Stimulated activated CD8-positive, alpha-beta memory T cell treated with anti-CD3 and anti-CD28 coated beads, Interleukin-12 subunit alpha, Interleukin-12 subunit beta, amount 100 ng/mL, for 1 hour (primary cell): ENCODE results near the gene CTSZ.
"Not testable (repeated sequence)": the region's sequence is repeated elsewhere in the genome, so short reads cannot be mapped to it uniquely, and the experiment has no call there.

ENCODE experiments used
- DNase-seq: peaks from one replicate; pipeline ENCODE4 v3.0.0-alpha.2; 2020; ENCODE audit warnings: low read depth

CTSZ gene

DNA sequence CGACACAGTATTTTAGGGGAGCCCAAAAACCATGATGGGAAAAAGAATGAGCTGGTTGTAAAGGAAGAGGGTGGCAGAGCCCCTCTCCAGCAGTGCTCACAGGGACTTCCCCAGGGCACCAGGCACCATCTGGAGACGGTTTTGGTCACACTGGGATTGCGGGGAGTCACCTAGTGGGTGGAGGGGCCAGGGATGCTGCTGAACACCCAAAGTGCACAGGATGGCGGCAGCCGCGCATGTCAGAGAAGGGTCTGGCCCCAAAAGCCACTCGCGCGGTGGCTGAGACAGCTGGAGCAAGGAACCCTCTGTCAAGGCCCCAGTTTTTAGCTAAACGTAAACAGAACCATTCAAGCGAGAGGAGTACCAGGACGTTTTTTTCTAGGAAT lies 10.8 kb downstream of the CTSZ start:
- no peak for DNase-seq

DNA sequence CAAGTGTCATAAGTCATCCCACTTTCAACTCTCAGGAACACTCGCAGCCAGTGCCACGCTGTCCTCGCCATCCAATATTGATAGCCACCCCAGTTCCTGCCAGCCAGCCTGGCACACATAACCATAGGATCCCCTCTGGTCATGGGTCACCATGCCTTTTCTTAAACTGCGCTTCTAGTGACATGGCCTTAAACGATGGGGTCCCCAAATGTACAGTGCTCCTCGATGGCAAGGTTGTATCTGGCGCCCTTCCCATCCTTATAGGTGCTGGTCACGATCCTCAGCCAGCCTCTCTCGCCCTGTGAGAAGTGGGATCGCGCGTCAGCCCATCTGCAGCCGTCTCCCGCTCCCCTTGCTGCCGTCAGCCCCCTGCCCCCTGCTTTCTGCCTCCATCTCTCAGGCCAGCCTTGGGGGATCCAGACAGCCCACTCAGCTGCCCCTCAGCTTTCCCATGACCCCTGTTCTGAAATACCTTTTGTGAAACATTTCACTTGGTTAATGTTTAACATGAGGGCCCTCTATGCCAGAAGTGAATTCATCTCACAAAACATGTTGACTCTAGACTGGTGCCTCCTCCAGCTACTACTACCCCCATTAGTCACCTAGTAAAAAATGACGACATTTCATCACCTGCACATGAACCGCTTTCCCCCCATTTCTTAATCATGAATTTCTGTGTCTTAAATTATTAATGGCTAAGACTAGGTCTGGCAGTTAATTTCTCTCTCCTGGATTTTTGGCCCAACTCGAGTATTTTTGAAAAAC lies 11.4 kb downstream of the CTSZ start:
- DNase-seq = no peak

DNA sequence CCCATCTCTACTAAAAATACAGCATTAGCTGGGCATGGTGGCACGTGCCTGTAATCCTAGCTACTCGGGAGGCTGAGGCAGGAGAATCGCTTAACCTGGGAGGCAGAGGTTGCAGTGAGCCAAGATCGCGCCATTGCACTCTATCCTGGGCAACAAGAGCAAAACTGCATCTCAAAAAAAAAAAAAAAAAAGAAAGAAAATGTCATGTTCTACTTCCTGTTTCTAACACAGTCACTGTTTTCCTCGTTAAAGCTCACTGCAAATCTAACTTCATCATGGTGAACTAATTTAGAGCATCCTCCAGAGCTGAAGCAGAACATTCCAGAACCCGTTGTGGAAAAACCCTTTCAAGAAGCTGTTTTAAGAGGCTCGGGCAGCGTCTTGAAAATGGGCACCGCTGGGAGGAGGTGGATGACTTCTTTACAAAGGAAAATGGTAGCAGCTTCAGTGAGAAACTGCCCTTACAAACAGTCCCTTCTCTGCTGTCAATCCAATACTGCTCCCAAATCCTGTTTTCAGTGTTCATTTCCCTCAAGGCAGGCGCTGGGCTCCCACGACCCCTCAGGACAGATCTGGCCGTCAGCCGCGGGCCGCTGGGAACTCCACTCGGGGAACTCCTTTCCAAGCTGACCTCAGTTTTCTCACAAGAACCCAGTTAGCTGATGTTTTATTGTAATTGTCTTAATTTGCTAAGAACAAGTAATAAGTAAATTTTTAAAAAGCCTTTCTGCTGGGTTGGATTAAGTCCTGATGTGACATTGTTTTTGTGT lies 12.5 kb downstream of the CTSZ start:
- DNase-seq = no peak

DNA sequence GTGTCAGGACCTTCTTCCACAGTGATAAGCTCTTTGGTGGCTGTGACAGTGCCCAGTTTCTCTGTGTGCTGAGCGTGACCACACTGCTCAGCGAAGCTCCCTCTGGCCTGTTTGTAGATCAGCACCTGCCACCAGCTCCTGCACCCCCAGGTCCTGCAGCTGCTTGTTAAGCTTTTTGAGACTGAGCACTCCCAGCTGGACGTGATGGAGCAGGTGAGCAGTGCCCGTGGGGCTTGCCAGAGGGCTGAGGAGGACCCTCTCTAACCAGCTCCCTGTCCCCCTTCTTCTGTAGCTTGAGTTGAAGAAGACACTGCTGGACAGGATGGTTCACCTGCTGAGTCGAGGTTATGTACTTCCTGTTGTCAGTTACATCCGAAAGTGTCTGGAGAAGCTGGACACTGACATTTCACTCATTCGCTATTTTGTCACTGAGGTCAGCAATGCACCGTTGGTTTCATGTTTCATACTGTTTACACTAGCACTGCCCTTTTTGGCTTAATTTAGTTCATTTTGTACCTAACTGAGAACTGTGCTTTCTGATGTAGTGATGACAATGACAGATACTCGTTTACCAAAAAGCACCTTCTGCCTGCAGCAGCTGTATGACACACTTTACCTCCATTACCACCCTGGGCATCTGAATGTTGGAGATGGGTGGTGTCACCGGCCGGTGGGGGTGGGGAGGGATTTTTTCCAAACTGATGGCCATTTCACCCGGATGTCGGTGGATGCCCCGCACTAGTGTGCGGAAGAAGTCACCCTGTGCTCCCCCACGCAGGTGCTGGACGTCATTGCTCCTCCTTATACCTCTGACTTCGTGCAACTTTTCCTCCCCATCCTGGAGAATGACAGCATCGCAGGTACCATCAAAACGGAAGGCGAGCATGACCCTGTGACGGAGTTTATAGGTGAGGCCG lies 13.5 kb downstream of the CTSZ start:
- DNase-seq = no peak

DNA sequence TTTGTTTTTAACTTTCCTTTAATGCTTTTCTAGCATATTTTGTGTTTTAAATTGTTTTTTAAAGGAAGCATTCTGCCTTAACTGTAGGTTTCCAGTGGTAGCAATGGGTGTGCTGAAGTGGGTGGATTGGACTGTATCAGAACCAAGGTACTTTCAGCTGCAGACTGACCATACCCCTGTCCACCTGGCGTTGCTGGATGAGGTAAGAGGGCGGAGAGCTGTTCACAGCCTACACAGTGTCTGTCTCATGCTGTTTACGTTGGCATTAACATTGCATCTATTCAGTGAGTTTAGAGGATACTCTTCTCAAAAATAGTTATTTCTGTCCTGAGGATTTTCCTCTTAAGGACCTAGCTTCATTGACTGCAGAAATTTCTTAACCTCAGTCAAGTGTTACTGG lies 14.1 kb downstream of the CTSZ start:
- no peak for DNase-seq

DNA sequence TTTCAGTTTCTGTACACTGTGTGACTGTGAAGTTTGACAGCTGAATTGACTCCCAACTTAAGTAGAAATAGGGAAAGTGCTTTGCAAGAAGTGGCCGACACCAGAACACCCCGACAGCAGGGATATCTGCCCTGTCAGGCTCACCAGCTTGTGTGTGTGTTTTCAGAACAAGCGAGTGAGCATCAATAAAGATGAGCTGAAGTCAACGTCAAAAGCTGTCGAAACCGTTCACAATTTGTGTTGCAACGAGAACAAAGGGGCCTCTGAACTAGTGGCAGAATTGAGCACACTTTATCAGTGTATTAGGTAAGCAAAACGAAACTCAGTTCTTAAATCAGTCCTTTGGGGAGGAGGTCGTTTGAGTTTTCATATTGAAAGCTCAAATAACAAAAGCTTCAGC lies 15.3 kb downstream of the CTSZ start:
- DNase-seq = no peak

DNA sequence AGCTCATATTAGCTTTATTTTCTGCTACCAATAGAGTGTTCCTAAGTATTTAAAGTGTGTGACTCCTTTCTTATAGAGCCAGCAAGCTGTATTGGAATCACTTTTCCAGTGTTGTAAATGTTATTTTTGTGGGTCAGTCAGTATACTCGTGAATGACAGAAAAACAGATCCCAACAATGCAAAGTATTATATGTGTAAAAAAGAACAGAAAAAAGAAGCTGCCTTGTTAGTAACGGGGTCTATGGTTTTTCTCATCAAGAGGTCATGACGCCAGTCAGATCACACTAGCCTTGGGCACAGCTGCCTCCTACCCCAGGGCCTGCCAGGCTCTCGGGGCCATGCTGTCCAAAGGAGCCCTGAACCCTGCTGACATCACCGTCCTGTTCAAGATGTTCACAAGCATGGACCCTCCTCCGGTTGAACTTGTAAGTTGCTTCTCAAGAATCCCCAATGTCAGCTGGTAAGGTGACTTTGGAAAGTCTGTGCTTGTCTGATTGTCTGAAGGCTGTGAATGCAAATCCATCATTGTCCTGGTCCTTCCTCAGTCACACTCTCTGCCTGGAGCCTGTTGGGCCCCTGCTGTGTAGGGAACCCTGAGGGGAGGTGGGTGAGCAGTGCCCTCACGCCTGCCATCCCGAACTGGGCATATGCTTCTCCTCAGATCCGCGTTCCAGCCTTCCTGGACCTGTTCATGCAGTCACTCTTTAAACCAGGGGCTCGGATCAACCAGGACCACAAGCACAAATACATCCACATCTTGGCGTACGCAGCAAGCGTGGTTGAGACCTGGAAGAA lies 16.2 kb downstream of the CTSZ start:
- no peak for DNase-seq

DNA sequence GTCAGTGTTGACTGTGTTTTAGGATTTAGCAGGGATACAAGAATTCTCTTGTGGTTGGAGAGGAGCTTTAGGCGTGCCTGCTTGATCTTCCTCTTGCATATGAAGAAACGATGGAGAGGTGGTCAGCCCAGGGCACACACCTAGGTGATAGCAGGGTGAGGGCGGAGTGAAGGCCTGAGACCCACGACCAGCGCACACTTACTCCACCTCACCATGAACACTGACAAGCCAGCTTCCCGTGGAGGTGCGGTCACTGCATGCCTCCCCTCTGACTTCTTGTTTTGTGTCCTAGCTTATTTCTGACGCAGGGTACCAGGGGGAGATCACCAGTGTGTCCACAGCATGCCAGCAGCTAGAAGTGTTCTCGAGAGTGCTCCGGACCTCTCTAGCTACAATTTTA lies 17.9 kb downstream of the CTSZ start:
- DNase-seq = no peak

DNA sequence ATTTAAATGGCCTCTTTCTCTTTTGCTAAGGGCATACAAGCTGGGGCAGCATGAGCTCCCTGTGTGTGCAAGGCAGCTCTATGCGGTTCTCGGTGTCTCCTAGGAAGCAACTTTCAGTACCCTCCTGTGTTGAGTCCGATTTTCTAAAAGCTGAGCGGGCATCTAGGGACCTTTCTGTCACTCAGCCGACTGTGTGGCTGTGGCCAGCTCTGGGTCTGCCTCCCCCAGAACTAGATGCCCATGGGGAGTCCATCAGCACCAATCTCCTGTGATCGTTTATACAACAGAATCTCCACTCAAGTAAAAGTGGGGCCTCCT lies 18.5 kb downstream of the CTSZ start:
- no peak for DNase-seq

DNA sequence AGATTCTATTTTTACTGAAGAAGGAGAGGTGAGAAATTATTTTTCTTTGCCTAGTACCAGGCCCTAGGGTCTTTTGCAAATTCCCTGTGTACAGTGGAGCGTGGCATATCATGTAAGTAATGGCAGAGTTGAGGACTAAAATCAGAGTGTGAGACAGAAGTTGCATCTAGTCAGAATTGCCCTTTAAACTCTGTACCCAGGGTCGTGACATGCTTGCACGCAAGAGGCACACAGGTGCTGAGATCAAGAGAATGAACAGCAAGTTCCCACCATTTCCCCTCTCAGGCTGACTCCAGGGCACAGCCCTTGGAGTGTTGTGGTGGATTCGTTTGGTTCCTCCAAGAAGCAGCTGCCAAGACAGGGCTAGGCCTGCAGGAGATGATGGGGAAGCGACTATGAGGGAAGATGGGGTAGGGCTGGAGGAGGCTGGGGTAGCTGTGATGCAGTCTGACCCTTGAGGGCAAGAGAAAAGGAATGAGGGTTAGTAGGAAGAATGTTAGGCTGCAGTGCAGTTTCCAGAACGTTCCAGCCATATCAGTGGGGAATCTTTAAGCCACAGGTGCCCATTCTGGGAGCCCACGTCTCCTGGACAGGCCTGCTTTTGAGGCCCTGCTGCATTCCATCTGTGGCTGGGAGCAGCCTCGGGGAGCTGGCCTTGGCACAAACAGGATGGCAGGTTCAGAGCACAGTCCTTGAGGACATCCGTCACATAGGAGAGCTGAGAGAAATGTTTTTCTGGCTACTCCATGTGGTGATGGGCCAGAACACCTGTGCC lies 19.1 kb downstream of the CTSZ start:
- DNase-seq = no peak

DNA sequence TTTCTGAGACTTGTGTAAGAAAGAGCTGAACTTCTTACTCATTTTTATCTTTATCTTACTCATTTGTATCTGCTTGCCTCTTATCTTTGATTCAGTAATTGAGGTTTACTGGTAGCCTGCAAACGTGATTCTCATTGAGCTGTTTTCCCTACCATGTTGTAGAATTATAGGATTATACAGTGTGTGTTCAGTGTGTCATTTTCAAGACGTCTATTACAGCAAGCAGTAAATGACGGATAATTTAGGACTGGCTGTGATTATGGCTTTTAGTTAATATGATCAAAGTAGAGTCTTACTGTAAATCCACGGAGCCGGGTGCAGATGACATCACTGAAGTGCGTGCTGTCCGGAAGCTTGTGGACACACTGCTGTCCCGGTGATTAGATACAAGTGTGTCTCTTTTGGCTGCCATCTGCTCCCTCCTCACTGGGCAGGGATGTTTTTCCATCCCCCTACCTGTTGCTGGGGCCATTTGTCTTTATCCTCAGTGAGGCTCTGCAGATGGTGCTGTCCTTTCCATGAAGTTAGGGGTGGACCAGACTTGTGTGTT lies 20.0 kb downstream of the CTSZ start:
- DNase-seq = no peak

DNA sequence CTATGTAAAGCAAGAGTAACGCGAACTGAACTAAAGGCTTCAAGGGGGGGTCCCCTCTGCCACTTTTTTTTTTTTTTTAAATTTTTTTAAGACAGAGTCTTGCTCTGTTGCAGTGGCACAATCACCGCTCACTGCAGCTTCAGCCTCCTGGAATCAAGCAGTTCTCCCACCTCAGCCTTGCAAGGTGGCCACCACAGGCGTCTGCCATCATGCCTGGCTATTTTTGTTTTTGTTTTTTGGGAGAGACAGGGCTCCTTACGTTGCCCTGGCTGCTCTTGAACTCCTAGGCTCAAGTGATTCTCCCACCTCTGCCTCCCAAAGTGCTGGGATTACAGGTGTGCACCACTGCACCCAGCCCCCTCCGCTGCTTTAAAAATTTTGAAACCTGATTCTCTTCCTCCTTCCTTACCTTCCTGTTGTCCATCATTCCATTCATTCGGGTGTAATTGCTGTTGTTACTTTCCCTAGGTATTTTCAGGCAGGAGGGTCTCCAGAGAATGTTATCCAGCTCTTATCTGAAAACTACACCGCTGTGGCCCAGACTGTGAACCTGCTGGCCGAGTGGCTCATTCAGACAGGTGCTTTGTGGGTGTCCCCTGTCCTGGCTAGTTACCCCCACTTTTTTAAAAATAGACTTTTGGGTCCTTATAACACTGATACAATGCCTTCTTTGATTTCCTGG lies 20.6 kb downstream of the CTSZ start:
- no peak for DNase-seq

DNA sequence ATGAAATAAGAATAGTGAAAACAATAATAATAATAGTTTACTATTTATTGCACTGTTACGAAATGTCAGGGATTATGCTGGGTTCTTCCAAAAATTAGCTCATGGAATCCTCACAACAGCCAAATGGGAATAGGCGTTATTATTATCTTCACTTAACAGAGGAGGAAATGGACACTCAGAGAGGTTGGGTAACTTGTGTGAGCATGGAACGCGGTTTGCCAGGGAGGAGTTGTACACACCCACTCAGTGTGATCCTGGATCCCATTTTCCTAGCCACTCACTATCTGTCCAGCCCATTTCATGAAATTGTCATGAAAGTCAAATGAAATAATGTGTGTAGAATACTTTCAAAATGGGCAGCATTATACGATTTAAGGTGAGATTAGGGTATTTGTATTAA lies 21.4 kb downstream of the CTSZ start:
- no peak for DNase-seq

DNA sequence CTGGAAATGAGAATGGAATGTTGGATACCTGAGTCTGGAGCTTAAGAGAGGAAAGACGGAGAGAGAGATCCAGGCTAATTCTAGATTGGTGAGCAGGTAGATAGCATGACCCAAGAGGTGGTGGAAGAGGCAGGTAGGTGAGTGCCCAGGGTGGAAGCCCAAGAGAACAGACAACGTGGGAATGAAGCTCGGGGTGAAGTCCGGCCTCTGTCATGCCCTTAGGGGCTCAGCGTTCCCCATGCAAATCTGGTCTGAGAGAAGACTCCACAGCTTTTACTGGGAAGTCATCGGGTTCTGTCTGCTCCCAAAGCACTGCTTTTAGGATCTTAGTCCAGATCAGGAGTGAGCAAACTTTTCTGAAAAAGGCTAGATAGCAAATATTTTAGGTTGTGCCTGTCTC lies 22.4 kb downstream of the CTSZ start:
- DNase-seq = no peak

DNA sequence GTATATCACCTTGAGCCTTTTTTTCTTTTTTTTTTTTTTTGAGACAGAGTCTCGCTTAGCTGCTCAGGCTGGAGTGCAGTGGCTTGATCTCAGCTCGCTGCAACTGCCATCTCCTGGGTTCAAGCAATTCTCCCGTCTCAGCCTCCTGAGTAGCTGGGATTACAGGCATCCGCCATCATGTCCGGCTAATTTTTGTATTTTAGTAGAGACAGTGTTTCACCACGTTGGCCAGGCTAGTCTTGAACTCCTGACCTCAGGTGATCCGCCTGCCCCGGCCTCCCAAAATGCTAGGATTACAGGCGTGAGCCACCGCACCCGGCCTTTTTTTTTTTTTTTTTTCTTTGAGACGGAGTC lies 24.0 kb downstream of the CTSZ start:
- DNase-seq = not testable (repeated sequence)

DNA sequence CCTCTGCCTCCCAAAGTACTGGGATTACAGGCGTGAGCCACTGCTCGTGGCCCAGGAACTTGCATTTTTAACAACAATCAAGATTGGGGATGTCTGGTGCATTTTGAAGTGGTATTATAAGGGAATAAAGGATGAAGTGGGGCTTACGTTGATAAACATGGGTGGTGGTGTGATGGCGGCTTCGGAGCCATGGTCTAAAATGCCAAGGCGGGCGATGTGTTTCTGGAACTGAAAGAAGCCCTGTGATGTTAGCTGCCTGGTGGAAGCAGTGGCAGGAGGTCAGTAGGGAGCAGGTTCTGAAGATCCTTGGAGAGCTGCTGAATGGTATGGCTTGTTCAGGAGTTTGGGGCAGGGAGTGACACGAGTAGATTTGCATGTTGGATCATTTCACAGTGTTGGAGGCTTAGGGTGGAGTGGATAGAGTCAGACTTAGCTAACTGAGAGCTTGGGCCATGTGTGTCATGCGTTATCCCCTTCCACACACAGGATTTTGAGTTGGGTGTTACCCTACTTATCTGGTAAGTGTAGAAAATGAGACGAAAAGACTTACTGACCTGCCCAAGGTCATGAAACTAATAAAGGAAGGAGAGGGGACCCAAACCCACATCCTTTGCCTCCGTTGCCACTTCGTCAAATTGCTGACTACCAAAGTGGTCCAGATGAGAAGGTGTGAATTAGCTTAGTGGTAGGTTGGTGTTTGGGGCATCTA lies 24.5 kb downstream of the CTSZ start:
- no peak for DNase-seq

DNA sequence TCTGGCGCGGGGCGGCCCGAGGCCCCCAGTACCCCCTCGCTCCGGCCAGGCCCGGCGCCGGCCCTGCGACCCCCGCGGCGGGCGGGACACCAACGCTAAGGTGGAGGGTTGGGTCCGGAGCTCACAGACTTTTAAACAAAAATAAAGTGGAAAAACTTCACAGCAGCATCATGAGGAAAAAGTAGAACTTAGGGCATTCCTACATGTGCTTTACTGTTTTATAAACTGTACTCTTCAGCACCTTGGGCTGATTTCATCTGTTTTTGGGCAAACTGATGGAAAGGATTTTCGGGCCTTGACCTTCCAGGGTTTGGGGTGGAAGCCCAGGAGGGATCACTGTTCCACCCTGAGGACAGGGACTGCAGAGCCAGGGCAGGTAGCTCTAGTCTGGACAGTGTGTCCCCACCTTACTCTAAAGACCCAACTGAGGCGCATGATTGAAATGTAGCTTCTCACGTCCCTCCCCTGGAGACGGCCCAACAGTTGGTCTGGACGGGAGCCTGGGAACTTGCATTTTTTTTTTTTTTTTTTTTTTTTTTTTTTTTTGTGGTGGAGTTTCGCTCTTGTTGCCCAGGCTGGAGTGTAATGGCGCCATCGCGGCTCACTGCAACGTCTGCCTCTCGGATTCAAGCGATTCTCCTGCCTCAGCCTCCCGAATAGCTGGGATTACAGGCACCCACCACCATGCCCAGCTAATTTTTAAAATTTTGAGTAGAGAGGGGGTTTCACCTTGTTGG lies 25.3 kb downstream of the CTSZ start:
- DNase-seq = no peak

DNA sequence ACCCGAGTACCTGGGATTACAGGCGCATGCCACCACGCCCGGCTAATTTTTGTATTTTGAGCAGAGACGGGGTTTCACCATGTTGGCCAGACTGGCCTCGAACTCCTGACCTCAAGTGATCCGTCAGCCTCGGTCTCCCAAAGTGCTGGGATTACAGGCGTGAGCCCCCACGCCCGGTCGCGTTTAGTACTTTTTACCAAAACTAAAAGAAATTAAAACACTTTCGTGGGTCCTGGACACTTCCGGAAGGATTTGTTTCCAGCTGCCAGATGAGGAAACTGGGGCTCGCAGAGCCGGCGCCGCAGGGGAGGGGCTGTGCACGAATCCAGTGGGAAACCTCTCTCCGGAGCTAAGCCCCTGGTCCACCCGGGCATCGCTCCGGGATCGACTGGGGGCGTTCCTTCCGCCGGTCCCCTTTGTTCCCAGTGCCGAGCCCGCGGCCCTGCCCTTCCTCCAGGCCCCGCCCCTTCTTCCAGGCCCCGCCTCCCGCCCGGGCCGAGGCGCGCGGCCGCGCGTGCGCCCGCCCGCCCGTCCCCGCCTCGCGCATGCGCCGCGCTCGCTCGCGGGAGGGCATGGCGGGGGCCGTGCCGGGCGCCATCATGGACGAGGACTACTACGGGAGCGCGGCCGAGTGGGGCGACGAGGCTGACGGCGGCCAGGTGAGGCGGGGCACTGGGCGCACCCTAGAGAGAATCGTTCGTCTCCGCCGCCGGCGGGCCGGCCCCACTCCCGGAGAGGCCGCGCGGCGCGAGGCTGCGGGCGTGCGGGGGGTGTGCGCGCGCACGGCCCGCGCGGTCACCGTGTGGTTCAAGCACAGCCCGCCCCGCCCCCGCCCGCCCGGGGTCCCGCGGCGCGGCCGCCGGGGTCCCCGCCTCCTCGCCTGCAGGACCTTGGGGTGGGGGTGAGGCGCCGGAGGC lies 26.1 kb downstream of the CTSZ start, which contains the start of gene NELFCD:
TSS of gene NELFCD (plus strand) at position 546 of the 917 bp plus-strand sequence. CDS start at position 600, 54 bp downstream.
- DNase-seq = peak; percentile 82
